ENCODE data around the gene PHF12.

DNA sequence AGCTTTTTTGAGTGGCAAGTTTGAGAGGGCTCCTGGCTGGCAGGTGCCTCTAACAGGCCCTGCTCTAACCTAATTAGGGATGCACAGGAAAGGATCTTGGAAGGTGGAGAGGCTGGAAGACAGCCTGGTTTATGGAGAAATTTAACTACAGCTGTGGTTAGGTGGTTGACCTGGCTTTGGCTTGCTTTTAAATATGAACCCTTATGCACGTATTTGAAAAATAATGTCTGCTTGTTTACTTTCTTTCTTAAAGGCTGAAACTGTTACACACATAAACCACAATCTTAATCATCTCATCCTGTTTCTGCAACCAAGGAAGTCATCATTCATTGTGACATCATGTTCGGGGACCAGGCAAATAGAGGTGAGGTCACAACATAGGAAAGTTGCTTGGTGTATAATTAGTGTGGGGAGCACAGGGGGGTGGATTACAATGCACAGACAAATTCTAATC lies 25.4 kb downstream of the PHF12 start:
- TF ChIP-seq, protein P1, sequence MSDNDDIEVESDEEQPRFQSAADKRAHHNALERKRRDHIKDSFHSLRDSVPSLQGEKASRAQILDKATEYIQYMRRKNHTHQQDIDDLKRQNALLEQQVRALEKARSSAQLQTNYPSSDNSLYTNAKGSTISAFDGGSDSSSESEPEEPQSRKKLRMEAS (IDR thresholded peaks at IDR 0.05), result no peak
- TF ChIP-seq TAF1 (IDR thresholded peaks at IDR 0.05; ENCODE audit: low read depth), result no peak
- TF ChIP-seq TCF12 (IDR thresholded peaks at IDR 0.05; ENCODE audit: low read depth), result no peak
- TF ChIP-seq, protein P2, sequence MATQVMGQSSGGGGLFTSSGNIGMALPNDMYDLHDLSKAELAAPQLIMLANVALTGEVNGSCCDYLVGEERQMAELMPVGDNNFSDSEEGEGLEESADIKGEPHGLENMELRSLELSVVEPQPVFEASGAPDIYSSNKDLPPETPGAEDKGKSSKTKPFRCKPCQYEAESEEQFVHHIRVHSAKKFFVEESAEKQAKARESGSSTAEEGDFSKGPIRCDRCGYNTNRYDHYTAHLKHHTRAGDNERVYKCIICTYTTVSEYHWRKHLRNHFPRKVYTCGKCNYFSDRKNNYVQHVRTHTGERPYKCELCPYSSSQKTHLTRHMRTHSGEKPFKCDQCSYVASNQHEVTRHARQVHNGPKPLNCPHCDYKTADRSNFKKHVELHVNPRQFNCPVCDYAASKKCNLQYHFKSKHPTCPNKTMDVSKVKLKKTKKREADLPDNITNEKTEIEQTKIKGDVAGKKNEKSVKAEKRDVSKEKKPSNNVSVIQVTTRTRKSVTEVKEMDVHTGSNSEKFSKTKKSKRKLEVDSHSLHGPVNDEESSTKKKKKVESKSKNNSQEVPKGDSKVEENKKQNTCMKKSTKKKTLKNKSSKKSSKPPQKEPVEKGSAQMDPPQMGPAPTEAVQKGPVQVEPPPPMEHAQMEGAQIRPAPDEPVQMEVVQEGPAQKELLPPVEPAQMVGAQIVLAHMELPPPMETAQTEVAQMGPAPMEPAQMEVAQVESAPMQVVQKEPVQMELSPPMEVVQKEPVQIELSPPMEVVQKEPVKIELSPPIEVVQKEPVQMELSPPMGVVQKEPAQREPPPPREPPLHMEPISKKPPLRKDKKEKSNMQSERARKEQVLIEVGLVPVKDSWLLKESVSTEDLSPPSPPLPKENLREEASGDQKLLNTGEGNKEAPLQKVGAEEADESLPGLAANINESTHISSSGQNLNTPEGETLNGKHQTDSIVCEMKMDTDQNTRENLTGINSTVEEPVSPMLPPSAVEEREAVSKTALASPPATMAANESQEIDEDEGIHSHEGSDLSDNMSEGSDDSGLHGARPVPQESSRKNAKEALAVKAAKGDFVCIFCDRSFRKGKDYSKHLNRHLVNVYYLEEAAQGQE (IDR thresholded peaks at IDR 0.05; ENCODE audit: low read depth), result no peak
- TF ChIP-seq EP300 (IDR thresholded peaks at IDR 0.05; ENCODE audit: borderline replicate concordance), result no peak
- no peak for TF ChIP-seq CEBPB (IDR thresholded peaks at IDR 0.05)
- TF ChIP-seq EGR1 (IDR thresholded peaks at IDR 0.05), result no peak
- no peak for TF ChIP-seq RAD21 (IDR thresholded peaks at IDR 0.05; ENCODE audit: low read depth)
- TF ChIP-seq YY1 (IDR thresholded peaks at IDR 0.05; ENCODE audit: low read depth), result no peak
- no peak for TF ChIP-seq FOXM1 (IDR thresholded peaks at IDR 0.05; ENCODE audit: borderline replicate concordance, low read depth)
- TF ChIP-seq NFIC (IDR thresholded peaks at IDR 0.05), result no peak
- TF ChIP-seq, protein P3, sequence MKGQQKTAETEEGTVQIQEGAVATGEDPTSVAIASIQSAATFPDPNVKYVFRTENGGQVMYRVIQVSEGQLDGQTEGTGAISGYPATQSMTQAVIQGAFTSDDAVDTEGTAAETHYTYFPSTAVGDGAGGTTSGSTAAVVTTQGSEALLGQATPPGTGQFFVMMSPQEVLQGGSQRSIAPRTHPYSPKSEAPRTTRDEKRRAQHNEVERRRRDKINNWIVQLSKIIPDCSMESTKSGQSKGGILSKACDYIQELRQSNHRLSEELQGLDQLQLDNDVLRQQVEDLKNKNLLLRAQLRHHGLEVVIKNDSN (IDR thresholded peaks at IDR 0.05), result no peak
- TF ChIP-seq ZBTB7A (IDR thresholded peaks at IDR 0.05; ENCODE audit: low read depth), result no peak
- TF ChIP-seq CREB1 (IDR thresholded peaks at IDR 0.05; ENCODE audit: low read depth), result no peak
